NCI-H524 (cell line): ENCODE data around the gene FANK1.
"Not testable (repeated sequence)": the region's sequence is repeated elsewhere in the genome, so short reads cannot be mapped to it uniquely, and the experiment has no call there.

Experiments
- DNase-seq, 2 experiments: peaks; one replicate each; lab custom pipeline; 2025; lab: John Stamatoyannopoulos, UW

FANK1 gene

DNA sequence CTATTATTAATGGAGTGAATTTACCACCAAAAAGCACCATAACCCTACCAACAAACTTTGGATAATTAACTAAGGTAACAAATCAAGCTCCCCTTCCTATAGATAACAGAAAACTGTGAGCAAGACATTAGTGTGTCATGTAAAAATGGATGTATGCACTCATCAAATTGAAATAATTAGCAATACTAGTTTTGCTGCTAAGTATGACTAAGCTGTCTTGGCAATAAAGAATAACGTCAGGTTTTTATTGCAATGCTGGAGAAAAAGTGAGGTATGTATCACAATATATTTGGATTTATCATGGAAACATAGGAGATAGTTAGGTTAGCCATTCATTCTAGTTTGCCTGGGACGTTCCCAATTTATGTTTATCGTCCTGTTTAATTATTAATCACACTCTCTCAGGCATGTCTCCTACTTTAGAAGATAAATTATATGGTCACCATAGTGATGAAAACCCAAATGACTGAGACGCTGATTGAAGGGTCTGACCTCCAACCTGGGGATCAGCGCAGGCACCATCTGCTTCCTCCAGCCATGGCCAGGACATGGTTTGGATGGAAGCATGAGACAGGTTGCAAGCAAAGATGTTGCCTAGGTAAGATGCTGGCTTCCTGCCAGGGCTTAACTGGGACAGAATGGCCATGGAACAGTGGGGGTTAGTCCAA is 125.6 kb downstream of the FANK1 start:
- peak in 1 of 2 experiments; percentile 43 for DNase-seq

DNA sequence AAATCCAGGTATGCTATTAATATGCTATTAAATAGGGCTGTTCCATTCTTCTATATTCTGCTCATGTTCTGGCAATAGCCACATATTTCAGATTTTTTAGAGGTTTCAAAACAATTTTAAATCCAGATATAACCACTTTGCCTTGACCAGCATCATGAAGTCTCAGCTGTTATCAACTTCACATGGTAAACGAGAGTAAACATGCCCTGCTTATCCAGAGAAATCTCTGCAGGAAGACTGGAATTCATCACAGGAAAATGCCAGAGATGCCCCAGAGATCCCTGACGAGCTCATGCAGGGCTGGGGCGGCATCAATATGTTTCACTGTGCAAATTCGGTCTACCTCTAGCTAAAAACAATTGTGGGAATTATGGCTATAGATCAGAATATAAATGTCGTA is 126.5 kb downstream of the FANK1 start:
- no peak for DNase-seq

DNA sequence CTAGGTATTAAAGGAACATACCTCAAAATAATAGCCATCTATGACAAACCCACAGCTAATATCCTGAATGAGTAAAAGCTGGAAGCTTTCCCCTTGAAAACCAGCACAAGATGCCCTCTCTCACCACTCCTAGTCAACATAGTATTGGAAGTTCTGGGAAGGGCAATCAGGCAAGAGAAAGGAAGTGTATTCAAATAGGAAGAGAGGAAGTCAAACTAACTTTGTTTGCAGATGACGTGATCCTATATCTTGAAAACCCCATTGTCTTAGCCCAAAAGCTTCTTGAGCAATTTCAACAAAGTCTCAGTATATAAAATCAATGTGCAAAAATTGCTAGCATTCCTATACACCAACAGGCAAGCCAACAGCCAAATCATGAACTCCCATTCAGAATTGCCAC is 131.3 kb downstream of the FANK1 start:
- no peak for DNase-seq

DNA sequence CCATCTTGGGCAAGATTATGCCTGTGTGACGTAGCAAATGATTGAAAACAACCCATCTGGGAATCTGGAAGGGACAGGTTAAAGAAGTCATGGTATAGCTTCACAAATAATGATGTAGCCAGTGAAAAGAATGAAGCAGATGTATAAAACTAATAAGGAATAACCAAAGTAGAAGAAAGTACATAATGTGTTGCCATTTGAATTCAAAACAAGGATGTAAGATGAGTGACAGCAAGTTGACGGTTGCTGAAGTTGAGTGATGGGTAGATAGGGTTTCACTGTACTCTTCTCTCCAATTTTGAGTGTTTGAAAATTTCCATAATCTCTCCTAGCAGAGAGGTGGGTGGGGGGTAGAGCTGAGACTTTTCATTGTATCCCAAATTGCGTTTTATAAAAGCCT is 133.6 kb downstream of the FANK1 start:
- DNase-seq, result no peak

DNA sequence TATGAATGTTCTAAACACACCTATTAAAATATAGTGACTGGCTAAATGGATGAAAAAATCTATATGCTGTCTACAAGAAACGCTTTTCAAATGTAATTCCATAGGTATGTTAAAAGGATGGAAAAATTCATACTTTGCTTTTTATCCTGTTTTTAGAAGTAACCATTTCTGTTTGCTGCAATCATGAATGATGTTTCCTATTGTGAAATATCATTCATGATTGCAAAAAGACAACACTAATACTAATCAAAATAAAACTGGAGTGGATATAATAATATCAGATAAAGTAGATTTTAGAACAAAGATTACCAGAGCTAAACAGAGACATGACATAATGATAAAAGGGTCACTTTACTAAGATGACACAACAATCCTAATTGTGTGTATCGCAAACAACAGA is 138.2 kb downstream of the FANK1 start:
- no peak for DNase-seq

DNA sequence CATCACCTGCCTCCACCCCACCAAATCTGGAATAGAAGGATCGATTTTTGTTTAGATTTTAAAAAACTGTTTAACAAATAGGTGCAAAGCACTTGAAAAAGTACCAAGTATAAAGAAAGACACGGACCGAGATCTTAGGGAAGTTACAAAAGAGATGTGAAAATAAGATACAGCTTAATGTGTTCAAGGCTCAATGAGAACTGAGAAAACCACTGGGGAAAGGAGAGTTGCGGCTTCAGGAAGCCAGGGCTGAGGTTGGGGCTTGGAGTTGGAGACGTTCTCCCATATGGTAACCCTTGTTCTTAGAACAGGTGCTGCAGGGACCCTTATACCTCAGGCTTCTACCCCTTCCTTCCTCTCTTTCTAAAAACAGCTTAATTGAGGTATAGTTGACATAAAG is 140.2 kb downstream of the FANK1 start:
- no peak for DNase-seq

DNA sequence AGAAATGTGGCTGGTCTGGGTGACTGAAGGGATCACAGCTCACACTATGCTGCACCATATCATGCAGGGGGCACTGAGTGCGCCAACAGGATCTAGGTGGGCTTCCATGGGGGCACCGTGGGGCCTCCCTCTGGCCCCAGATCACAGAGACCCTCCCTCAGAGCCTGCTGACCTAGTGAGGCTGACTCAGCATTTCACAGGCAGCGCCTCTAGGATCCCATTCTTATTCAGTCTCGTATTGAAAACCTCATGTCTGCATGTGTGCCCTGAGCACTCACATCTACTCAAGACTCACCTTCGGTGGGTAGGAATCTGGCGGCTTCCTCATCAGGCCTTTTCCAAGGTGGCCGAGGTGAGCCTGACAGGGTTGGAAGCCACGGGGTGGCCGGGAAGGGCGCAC is 141.6 kb downstream of the FANK1 start:
- no peak for DNase-seq

DNA sequence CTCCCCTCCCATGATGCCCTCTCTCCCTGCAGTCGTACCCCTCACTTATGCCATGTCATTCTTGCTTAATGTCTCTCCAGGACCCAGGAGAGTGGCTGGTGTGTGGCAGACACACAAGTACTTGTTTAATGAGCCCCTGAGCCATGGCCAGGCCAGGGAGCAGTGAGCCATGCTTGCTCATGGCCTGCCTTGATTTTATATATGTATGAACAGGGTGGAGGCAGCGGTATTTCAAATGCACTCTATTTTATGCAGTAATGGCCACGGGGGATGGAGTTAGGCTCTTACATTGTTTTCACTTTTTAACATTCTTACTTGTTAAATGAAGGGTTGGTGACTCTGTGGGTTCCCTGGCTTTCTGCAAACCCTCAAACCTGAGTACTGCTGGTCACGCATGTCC is 144.8 kb downstream of the FANK1 start:
- DNase-seq, result no peak

DNA sequence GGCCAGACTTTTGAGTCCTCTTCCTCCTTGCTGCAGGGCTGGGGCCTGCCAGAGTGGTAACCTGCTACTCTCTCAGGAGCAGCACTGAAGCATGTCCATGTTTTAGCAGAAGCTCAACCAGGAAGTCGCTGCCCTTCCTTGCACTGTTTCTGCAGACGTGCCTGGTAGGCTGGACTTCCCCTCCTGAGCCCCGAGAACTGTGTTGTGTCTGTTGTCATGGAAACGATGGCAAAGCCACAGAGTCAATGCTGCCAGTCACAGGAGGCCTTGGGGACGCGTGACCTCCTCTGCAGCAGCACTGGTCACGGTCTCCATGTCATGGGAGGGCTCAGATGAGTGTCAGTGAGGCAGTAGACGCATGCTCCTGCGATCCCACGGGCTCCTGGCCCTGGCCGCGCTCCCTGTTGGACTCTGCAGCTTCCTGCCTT is 145.5 kb downstream of the FANK1 start:
- DNase-seq, result no peak

DNA sequence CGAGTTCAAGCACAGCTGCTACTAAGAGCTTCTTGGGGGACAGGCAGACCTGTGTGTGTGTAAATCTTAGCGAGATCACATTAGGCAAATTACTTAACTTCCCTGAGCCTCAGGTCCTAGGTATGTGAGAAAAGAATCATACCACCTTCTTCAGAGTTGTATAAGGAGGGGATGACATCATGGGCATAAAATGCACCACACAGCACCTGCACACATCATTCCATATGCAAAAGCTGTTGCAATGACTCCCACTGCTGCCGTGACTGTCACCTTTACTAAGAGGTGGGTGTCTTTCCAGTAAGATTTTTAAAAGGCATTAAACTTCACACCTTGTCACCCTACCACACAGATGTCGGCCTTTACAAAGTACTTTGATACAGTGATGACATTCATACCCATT is 146.0 kb downstream of the FANK1 start:
- DNase-seq, result no peak

DNA sequence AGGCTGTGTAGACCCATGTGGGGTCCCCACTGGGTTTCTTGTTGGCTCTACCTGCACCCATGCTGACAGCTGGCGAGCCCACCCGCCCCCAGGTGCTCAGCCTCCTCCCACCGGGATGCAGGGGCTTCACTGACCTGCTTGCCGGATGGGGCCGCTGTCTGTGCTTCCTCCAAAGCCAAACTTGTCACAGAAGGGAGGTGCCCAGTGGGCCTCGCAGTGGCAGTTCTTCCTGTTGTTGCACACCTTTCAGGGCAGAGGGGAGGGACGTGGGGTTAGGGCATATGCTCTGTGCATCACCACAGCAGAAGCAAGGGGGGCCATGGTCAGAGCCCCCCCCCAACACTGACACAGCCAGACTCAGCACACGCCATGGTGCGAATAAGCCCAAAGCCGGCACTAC is 146.5 kb downstream of the FANK1 start:
- DNase-seq, result no peak

DNA sequence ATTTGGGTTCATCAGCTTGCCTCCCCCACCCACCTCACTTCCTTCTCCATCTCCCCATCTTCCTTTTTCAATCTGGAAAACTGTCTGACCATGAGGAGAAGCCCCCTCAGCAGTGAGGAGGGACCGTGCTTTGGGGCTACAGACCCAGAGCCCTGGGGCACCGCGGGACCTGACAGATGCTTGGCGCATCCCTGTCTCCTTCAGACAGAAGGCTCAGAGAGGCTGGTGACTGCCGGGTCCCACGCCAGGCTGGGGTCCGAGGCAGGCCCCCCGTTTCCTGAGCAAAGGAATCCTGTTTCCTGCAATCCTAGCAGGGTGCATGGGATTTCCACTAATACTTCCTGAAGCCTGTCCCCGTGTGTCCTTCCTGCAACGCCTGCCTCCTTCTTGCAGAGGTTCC is 147.0 kb downstream of the FANK1 start:
- DNase-seq, result no peak

DNA sequence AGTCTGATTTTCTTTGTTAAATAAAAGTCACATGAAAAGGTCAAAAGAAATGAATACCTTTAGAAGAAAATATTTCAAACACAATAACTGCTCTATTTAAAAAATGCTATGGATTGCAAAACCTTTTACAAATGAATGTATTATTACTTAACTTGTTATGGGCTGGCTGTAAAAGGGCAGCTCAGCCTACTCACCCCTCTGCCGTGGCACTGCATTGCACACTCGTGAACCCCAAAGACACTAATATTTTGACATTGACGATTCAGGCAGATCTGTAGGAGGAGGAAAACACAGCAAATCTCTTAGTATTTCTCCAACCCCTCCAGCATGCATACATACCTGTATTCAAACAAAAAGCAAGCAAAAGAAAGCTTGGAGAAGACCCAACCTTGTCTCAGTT is 149.5 kb downstream of the FANK1 start:
- DNase-seq, result no peak

DNA sequence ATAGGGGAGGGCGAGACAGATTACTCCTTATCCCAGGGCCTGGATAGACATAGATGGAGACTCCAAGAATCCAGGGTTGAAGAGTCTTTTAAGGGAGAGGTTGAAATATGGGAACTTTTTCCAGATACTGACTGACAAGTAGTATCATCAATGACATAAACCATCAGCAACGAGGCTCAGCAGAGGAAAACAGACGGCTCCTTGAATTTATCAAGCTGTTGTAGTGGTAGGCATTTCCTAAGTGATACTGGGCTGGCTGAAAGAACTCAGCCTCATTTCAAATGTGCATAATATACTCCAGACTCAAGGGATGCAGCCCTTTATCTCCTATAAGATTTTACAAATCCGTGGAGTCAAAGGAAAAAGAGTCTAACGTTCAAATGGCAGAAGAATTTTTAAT is 150.5 kb downstream of the FANK1 start:
- no peak for DNase-seq

DNA sequence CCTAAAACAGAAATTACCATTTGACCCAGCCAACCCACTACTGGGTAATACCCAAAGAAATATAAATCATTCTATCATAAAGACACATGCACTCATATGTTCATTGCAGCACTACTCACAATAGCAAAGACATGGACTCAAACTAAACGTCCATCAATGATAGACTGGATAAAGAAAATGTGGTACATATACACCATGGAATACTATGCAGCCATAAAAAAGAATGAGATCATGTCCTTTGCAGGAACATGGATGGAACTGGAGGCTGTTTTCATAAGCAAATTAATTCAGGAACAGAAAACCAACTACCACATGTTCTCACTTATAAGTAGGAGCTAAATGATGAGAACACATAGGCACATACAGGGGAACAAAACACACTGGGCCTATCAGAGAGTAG is 151.4 kb downstream of the FANK1 start:
- DNase-seq, result not testable (repeated sequence)

DNA sequence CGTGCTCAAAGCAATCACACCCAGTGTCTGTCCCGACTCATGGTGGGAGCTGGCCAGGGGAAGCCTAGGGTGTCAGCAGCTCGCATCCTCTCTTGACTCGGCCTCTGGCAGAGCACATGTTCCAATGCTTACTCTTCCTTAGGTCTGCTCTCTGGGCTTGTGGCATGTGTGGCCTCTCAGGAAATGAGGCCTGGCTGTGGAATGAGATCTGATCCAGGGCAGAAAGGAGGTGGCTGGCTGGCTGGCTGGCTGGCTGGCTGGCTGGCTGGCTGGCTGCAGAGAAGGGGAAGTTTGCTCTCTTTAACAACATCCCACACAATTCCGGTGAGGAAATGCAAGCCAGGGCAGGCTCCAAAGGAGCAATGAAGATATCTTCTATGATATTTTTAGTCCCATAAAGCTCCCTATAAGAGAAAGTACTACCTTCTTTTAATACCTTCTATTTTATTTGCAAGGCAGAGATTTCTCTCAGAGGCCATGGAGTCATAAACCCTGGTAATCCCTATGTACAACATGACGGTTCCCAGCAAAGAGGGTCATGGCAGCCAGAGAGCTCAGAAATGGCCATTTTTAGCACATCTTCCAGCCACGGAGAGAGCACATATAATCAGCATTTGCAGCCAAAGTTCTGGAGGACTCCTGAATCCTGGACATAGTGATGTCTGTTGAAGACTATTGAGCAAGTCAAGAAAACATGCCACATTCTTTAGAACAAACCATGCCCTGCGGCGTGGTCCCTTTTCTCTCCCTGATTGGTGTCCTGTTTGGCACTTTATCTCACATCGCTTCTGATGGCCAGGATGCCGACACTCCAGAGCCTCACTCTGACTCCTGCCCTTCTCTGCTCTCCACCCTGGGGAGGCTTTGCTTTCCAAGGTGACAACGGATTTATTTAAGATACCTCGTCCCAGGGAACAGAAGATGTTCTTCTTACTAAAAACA is 153.7 kb downstream of the FANK1 start:
- DNase-seq, result no peak

DNA sequence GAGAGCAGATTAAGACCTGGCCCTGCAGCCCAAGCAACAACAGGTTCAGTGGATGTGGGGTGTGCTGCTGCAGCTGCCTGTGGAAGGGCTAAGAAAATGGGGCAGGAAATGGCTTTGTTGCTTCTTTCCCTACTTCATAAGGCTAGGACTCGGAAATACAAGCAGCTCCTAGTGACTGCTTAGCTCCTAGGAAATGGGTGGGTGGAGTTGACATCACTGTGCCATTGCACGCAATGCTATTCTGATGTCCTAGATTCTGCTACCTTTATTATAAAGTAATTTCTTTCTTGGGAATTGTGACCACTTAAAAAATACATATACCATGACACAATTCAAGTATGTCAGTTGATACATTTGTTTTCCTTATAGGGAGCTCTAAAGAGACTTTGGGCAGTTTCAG is 155.8 kb downstream of the FANK1 start:
- DNase-seq, result no peak

DNA sequence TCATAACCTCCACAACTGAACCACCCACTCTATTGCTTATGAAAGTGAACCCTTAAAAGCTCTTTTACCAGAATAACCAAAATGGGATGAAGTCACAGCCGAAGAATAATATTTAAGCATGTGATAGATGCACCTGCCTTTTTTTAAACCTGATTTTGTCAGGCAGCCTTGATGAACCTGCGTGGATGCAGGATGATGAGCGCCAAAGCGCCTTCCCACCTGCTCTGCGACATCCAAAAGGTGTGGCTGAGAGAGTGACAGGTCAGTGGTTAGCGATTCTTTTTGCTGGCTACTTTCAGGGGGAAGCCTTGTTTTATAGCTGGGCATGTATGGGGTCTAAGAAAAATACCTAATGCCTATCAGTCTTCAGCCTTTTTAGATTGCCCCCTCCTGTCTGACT is 157.8 kb downstream of the FANK1 start:
- DNase-seq, result no peak

DNA sequence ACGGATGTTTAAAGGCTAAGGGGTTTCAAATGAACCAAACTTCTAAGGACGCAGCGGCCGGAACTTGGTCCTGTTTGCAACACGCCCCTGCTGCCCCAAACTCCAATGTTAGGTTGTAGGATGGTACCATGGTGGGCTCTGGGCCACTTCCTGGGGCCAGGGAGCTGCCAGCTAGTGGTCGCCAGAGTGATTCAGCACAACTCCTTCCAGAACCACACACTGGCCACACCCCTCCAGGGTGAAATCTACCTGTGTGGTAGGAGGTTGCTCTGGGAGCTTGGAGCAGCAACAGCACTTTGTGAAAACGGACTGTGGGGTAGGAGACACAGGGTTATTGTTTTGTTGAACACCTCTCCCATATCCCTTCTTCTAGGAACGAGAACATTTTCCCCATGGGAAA is 161.1 kb downstream of the FANK1 start:
- no peak for DNase-seq

DNA sequence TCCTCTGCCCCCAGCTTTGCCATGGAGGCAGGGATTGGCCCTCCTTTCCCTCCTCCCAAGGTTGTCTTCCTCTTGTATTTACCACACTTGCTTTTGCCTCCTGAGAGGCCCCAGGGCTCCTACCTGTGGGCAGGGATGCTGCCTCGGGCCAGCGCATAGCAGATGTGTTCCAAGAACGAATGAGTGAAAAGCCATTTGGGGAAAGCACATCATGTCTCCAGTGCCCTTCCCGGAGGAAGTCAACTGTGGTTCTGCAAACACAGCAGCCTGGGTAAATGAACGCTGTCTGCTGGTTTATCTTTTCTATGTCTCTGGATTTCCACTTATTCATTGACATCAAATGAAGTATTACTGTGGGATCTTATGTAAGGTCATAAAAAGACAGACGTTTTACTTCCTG is 161.7 kb downstream of the FANK1 start:
- DNase-seq, result no peak

DNA sequence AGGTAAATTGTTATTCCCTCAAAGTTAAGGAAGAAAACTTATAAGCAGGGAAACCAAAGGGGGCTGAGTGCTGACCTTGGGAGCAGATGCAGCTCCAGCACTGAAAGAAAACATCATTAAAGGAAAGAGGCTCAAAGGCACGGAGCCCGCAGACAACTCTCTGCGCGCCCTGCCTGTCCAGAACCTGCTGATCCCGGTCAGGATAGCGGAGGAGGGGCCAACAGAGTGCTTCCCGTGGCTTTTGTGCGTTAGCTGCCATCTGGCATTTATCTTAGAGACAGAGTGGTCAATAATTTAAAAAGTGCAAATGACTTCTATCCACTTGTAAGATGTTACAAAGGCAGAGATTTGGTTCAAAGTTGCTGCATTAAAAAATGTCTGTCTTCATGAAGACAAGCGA is 162.1 kb downstream of the FANK1 start:
- DNase-seq, result peak in 1 of 2 experiments; percentile 25
